Hippocampal formation (tissue), 2 donors: ENCODE results near the gene OR2T12.
A peak's percentile ranks its signal among the peaks of the same experiment; 100 is the strongest.
"Not testable (repeated sequence)": the region's sequence is repeated elsewhere in the genome, so short reads cannot be mapped to it uniquely, and the experiment has no call there.

Experiments
- DNase-seq, 2 donors: peaks; one replicate each; lab custom pipeline; 2025; lab: John Stamatoyannopoulos, UW

The OR2T12 gene

GRCh38 chr1:248303324-248303723, at the start of gene OR2T12:
Gene OR2T12, minus strand, starts transcription at chr1:248303424. Its CDS starts 7,846 bp downstream, at chr1:248295578.
- DNase-seq, result no peak

GRCh38 chr1:248348475-248348874, 45.3 kb upstream of the OR2T12 start, which contains the start of gene OR14C36:
Gene OR14C36, plus strand, starts transcription at chr1:248348775. Its CDS starts 0 bp downstream, at chr1:248348775.
- no peak for DNase-seq

DNA sequence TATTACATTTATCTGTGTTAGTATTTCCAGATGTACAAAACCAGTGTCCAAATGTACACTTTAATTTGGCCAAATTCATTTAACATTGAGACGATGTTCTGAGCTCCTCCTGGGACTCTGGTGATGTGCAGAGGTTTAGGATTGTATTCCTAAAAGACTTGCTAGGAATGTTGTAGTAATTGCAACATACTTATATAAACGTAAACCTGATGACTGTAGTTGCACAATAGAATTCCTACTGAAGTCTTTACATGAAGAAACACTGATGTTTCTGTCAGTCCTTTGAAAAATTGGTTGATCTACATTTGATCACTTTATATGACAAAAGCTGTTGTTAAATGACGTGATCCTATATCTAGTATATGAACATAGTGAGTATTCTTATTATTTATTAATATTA, 40.2 kb upstream of the OR2T12 start:
- no peak for DNase-seq

DNA sequence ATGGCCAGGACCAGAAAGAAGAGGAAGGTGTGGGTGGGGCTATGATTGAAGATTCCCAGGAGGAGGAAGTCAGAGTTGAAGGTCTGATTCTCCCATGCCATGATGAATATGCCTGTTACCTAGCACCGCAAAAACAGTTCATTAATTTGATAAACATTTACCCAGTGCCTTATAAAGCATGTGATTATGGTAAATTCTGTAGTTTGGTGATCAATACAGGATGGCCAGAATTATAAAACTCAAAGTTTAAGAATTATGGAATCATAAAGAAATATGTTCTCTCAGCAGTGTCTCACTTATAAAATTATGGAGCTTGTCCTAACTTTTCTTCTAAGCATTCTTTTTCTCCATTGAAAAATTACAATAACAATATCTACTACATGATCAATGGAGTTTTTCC, 21.2 kb upstream of the OR2T12 start, which contains the start of gene OR2M7:
Gene OR2M7 (minus strand): TSS at position 101 of the 400 bp plus-strand sequence. CDS start 0 bp downstream, at position 101.
- no peak for DNase-seq

- DNase-seq, result no peak
Observed at GRCh38 chr1:248316796-248317195, 13.6 kb upstream of the OR2T12 start.

- not testable (repeated sequence) for DNase-seq
Observed at GRCh38 chr1:248306740-248307139, 3.5 kb upstream of the OR2T12 start.

- no peak for DNase-seq
Observed at GRCh38 chr1:248306103-248306502, 2.9 kb upstream of the OR2T12 start.

DNA sequence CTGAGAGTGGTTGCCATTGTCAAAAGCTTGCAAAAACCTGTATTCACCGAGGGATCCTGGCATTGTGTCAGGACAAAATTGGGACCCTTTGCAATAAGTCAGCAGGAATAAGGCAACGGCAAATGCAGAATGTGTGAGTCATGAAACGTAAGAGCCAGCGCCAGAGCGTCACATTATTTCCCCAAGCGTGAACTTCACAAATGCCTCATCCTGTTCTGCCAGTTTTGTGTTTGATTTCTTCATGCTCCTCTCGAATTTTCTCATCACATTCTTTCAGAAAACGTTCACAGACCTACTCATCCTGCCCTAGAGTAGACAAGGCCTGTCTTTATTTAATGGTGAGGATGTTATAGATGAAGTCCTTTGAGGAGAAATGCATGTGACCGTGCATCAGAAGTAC, 2.4 kb upstream of the OR2T12 start:
- not testable (repeated sequence) for DNase-seq

GRCh38 chr1:248288391-248288790, 14.8 kb downstream of the OR2T12 start:
- DNase-seq, result no peak

GRCh38 chr1:248277876-248278275, 25.3 kb downstream of the OR2T12 start, which contains the start of gene OR2T33:
Gene OR2T33, minus strand, starts transcription at chr1:248277976. Its CDS starts 4,162 bp downstream, at chr1:248273814.
- DNase-seq, result no peak

GRCh38 chr1:248273225-248273624, 30.0 kb downstream of the OR2T12 start:
- DNase-seq, result not testable (repeated sequence)

GRCh38 chr1:248268178-248268577, 35.0 kb downstream of the OR2T12 start:
- no peak for DNase-seq

- DNase-seq, result not testable (repeated sequence)
Observed at GRCh38 chr1:248259309-248259708, 43.9 kb downstream of the OR2T12 start.

GRCh38 chr1:248243204-248243603, 60.0 kb downstream of the OR2T12 start:
- peak; percentile 27 to 29 for DNase-seq
